GM19463 (cell line): ENCODE results near the gene SMARCA4.
"Not testable (repeated sequence)": the region's sequence is repeated elsewhere in the genome, so short reads cannot be mapped to it uniquely, and the experiment has no call there.

ENCODE experiments used
- ATAC-seq: cut with Tn5 transposase; IDR thresholded peaks from one replicate; pipeline ENCODE4 v1.9.1; 2021; ENCODE audit warnings: mild to moderate bottlenecking, moderate library complexity; ENCODE audit not compliant: unreplicated experiment

Gene SMARCA4

DNA sequence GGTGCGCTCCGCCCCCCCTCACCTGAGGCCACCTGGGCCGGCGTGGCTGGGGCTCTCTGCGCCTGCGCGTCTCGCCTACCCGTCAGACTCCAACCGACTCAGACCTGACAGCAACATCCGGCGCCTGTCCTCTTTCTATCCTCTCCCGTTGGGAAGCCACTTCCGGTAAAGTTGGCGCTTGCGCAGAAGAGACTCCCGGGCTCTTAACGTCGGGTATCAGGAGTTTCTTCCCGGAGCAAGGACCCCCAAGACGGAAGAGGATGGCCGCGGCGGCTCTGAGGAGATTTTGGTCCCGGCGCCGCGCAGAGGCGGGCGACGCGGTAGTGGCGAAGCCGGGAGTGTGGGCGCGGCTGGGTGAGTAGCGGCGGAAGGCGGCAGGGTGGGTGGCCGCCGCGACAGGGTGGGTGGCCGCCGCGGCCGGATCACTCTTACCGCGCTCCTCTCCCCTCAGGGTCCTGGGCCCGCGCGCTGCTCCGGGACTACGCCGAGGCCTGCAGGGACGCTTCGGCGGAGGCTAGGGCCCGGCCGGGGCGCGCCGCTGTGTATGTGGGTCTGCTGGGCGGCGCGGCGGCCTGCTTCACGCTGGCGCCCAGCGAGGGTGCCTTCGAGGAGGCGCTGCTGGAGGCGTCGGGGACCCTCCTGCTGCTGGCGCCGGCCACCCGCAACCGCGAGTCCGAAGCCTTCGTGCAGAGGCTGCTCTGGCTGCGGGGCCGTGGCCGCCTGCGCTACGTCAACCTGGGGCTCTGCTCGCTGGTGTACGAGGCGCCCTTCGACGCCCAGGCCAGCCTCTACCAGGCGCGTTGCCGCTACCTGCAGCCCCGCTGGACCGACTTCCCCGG is 32.0 kb upstream of the SMARCA4 start, which contains the start of the genes TIMM29 and YIPF2:
Gene TIMM29 (plus strand): TSS at position 249 of the 839 bp plus-strand sequence. CDS start 12 bp downstream, at position 261.
Gene YIPF2 (minus strand): TSS at position 77 of the 839 bp plus-strand sequence. CDS start 229 bp downstream, outside the sequence.
- ATAC-seq: peak; percentile 84

DNA sequence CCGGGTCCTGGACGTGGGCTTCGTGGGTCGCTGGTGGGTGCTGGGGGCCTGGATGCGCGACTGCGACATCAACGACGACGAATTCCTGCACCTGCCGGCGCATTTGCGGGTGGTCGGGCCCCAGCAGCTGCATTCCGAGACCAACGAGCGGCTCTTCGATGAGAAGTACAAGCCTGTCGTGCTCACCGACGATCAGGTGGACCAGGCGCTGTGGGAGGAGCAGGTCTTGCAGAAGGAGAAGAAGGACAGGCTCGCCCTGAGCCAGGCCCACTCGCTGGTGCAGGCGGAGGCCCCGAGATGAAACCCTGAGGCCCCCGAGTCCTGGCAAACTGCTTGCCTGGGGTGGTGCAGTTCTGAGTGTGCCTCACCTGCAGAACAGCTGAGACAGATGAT is 31.4 kb upstream of the SMARCA4 start:
- no peak for ATAC-seq

DNA sequence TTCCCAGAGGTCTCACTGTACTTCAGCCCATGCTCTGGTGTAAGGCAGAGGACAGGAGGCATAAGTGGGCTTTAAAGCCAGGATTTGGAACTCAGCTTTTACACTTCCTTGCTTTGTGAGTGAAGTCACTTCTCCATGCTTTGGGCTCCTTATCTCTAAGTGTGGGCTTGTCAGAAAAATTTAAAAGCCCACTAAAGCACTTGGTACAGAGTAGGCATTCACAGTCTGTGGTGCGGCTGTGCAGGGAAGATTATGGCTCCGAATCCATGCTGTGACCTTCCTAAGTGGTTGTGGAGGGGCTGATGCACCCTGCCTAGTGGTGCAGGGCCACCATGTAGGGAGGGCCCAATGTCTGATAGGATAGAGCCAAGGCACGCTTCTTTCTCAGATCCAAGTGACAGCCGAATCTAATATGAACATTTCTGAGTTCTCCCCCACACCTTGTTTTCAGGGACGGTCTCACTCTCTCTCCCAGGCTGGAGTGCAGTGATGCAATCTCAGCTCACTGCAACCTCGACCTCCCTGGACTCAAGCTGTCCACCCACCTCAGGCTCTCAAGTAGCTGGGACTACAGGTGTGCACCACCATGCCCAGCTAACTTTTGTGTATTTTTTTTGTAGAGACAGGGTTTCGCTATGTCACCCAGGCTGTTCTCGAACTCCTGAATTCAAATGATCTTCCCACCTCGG is 25.3 kb upstream of the SMARCA4 start:
- no peak for ATAC-seq

DNA sequence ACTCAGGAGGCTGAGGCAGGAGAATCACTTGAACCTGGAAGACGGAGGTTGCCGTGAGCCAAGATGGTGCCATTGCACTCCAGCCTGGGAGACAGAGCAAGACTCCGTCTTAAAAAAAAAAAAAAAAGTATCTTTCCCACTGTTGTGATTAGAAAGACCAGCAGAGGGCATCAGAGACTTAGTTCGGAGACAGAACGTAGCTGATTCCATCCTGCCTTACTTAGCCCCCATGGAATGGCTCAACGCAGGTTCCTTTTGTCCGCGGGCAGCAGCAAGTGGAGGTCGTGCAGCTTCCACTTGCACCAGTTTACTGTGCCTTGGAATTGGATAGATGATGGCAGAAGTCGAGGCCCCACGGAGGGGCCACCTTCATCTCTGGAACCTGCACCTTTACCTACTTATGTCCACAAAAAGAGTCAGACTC is 24.2 kb upstream of the SMARCA4 start:
- ATAC-seq: no peak

DNA sequence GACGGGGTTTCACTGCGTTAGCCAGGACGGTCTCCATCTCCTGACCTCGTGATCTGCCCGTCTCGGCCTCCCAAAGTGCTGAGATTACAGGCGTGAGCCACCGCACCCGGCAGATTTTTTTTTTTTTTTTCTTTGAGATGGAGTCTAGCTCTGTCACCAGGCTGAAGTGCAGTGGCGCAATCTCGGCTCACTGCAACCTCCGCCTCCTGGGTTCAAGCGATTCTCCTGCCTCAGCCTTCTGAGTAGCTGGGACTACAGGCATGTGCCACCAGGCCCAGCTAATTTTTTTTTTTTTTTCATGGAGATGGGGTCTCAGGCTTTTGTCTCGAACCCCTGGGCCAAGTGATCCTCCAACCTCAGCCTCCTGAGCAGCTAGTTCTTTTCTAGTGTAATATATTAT is 19.2 kb upstream of the SMARCA4 start:
- ATAC-seq: not testable (repeated sequence)

DNA sequence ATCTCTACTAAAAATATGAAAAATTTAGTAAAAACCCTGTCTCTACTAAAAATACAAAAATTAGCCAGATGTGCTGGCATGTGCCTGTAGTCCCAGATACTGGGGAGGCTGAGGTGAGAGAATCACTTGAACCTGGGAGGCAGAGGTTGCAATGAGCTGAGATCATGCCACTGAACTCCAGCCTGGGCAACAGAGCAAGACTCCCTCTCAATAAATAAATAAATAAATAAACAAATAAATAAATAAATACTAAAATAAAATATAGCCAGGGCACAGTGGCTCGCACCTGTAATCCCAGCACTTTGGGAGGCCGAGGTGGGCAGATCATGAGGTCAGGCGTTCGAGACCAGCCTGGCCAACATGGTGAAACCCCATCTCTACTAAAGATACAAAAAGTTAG is 17.4 kb upstream of the SMARCA4 start:
- ATAC-seq: not testable (repeated sequence)

DNA sequence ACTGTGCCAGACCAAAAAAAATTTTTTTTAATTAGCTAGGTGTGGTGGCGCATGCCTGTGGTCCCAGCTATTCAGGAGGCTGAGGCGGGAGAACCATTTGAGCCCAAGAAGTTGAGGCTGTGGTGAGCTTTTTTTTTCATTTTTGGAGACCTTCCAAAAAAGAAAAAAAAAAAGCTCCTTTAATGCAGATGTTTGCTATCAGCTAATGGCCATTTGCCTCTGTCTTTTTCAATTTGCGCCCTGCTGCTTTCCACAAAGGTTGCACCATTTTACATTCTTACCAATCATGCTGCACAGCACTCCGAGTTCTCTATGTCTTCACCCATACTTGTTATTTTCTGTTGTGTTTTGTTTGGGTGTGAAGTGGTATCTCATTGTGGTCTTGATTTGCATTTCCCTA is 15.6 kb upstream of the SMARCA4 start:
- no peak for ATAC-seq

DNA sequence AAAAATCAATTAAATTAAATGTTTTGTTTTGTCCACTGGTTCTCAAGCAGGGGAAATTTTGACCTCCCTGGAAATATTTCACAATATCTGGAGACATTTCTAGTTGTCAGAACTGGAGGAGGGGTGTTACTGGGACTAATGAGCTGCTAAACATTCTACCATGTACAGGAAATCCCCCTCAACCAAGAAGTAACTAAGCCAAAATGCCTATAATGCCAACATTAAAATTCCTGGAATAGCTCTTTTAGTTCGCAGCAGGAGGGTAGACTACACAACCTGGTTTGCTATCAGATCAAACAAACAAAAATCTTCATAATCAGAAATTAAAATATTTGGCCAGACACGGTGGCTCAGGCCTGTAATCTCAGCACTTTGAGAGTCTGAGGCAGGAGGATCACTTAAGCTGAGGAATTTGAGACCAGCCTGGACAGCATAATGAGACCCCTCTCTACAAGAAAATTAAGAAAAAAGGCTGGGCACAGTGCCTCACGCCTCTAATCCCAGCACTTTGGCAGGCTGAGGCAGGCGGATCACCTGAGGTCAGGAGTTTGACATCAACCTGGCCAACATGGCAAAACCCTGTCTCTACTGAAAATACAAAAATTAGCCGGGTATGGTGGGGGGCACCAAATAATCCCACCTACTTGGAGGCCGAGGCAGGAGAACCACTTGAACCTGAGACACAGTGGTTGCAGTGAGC is 13.7 kb upstream of the SMARCA4 start:
- ATAC-seq: no peak

DNA sequence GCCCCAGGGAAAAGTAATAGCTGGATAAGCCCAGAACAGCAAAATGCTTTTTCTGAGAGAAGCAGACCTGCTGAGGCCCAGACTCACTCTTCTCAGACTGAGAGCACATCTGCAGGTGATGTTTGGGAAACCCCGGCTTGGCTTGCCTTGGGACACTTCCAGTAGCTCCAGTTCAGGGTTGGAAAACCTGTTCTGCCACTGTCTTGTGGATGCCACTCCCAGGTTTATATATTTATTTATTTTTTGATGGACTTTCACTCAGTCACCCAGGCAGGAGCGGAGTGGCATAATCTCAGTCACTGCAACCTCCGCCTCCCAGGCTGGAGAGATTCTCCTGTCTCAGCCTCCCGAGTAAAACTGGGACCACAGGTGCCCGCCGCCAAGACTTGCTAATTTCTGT is 8.0 kb upstream of the SMARCA4 start:
- ATAC-seq: no peak

DNA sequence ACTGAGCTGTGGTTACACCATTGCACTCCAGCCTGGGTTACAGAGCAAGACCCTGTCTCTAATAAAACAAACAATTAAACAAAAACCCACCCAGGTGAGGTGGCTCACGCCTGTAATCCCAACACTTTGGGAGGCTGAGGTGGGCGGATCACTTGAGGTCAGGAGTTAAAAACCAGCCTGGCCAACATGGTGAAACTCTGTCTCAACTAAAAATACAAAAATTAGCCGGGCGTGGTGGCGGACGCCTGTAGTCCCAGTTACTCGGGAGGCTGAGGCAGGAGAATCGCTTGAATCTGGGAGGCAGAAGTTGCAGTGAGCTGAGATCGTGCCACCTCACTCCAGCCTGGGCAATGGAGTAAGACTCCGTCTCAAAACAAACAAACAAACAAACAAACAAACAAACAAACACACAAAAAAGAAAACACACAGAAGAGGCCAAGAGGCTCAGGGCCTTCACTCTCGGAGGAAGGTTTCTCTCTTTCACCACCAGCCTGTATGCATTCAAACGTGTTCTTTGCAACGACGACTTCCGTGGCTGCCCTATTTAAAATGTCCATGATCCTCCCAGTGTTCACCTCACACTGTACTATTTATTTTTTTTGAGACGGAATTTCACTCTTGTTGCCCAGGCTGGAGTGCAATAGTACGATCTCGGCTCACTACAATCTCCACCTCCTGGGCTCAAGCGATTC is 1.4 kb upstream of the SMARCA4 start:
- not testable (repeated sequence) for ATAC-seq

DNA sequence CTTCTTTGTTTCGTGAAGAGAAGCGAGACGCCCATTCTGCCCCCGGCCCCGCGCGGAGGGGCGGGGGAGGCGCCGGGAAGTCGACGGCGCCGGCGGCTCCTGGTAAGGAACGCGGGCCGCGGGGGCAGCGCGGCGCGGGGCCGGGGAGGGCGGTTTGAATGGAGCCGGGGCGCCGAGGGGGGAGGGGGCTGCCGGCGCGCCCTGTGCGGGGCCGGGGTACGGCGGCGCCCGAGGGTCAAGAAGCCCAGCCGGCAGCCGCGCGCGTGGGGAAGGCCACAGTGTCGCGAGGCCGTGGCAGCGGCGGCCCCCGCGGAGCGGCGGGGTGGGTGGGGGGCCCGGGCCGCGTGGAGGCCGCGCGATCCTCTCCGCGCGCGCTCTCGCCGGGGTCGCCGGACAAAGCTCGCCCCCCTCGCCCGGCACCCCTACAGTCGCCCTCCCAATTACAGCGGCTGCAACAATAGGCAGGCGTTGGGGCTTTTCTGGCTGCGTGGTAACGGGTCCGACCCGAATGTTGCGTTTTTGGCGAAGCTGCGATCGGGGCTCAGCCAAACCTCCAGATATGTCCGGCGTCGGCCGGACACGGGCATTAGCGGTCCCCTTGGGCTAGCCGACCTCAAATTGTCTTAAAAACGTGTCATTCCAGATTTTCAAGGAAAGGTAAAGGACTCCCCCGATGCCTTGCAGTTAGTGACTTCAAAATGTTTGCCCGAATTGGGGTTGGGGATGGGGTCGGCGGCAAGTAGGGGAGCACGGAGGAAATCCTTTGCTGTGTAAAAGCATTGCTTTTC is 437 bp downstream of the SMARCA4 start:
- ATAC-seq: peak; percentile 34

DNA sequence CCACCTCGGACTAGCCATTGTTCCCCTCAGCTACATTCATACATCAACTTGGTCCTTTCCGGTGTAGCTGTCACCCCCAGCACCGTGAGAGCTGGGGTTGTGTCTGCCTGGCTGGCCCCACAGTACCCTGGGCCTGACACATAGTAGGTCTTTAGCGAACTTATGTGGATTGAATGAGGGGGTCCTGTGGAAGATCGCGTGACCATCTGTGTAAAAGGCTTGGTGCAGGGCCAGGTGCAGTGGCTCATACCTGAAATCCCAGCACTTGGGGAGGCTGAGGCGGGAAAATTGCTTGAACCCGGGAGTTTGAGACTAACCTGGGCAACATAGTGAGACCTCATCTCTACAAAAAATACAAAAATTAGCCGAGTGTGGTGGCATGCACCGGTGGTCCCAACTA is 2.0 kb downstream of the SMARCA4 start:
- ATAC-seq: no peak

DNA sequence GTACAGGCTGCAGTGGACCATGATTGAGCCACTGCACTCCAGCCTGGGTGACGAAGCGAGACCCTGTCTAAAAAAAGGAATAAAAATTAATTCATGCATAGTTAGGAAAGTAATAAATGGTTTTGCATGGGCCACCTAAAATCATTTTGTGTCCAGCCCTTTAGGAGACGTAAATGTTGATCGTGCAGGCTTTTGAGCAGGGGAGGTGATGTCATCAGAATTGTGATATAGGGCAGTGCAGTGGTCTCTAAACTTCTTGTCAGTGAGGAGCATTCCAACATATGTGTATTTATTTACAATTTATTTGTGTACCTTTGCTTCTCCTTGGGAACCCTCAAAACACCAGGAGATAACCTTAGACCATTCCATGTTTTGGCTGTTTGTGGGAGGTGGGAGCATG is 3.0 kb downstream of the SMARCA4 start:
- ATAC-seq: no peak

DNA sequence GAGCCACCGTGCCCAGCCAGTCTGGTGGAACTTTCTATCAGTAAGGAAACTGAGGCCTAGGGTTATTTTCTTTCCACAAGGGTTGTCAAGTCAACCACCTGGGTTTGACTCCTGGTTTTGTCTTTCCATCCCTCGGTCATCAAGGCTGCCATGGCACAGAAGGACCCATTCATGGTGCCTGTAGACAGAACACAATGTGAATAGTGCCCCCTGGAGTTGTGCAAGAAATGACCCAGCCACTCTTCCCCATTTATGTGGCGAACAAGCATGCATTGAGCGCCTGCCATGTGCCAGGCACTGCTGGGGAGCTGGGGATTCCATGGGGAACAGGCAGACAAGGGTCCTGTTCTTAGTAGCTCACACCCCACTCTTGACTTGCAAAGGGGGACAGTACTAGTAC is 4.1 kb downstream of the SMARCA4 start:
- no peak for ATAC-seq

DNA sequence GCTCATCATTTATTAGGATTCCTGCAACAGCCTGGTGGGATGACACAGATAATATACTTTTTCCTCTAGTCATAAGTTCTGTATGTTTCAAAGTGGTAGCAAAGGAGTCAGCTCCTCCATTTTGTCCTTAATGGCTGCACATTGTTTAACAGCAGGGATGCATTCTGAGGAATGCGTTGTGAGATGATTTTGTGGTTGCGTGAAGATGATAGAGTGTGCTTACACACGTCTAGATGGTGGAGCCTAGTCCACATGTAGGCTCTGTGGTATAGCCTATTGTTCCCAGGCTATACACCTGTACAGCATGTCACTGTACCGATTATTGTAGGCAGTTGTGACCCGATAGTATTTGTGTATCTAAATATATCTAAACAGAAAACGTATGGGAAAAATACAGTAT is 4.6 kb downstream of the SMARCA4 start:
- no peak for ATAC-seq

DNA sequence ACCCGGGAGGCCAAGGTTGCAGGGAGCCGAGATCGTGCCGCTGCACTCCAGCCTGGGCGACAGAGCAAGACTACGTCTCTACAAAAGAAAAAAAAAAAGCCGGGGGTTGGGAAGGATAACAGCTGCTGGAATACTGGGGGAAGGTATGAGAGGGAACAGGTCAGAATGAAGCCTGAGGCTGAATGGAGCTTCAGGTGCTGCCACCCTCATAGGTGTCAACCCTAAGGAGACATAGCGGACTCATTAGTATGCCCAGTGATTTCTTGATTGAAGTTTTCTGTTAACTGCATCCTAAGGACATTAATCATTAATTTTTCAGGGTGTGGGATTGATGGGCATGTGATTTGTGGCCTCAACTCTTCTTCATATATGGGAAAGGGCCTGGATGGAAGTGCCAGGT is 6.0 kb downstream of the SMARCA4 start:
- ATAC-seq: no peak

DNA sequence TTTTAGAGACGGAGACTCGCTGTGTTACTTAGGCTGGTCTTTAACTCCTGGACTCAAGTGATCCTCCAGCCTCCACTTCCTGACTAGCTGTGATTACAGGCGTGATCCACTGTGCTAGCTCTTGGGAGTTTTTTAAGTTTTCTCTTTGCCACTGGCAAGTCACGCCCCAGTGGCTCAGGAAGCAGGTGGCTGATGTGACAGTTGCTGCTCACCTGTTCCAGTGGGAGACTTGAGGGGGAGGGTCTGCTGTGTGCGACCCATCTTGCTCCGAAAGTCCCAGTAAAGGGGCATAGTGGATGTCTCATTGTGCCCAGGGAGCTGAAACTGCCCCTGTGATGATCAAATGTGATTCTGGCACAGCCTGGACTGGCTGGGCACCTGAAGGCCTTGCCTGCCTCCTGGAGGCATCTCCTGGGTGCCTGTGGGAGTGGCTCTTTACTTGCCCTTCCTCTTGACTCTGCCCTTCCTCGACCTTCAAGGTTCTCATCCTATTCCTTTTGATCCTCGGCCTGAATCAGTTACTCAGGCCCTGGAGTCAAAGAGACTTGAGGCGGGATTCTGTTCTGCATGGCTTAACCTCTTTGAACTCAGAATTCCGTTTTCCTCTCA is 7.8 kb downstream of the SMARCA4 start:
- no peak for ATAC-seq

DNA sequence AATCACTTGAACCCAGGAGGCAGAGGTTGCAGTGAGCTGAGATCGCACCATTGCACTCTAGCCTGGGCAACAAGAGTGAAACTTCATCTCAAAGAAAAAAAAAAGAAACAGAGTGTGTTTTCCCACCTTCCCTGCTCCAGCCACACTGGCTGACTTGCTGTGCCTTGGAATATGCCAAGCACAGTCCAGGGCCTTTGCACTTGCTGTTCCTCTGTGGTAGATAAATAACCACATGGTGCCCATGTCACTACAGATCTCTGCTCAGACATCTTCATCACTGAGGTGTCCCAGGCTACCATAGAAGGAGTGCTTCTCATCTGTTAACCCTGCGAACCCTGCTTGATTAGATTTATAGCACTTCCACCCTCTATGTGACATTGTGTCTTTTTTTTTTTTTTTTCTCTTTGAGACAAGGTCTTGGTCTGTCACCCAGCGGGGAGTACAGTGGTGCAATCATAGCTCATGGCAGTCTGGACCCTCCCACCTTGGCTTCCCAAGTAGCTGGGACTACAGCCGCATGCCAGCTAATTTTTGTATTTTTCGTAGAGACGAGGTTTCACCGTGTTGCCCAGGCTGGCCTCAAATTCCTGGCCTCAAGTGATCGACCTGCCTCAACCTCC is 10.4 kb downstream of the SMARCA4 start:
- no peak for ATAC-seq
